ENCODE results near the gene C2CD4D. TPM values are rescaled to one million over a fixed set of nuclear protein-coding genes. Genes with fewer than 3 reads are reported as not detected.

Gene C2CD4D
- total RNA-seq, 1 donor from 2014 or later: not detected

DNA sequence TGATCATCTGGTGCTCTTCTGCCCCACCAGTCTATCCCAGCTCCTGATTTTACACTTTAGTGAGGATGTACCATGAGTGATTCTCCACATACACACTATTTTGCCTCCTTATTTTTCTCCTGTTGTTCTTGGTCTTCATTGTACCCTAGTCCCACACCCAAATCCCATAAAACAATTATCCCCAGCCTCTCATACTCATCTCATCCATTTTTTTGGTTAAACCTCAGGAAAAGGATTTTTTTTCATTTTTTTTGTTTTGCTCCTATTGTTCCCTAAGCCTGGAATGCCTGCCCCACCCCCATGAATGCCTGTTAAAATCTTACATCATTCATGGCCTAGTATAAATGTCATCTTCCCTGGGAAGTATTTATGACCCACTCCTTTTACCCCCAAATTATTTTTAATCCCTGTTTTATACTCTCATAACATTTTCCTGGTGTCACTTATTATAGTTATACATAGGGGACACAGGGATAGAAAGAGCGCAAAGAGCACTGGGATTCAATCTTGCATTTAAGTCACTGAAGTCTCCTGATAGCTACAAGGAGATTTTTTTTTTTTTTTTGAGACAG, 29.5 kb downstream of the C2CD4D start:
- no peak overlapping the region for H3K27ac ChIP-seq
- H3K27me3 ChIP-seq: no peaks in the 10 kb centered on the region
- H3K4me3 ChIP-seq: no peak overlapping the region
- intact Hi-C loops (cut with DNase I): no loop called here
- no peaks in the 10 kb centered on the region for H3K9me3 ChIP-seq
- no peaks in the 10 kb centered on the region for H3K36me3 ChIP-seq
- no peaks in the 10 kb centered on the region for H3K4me1 ChIP-seq
- TF ChIP-seq, protein P1, sequence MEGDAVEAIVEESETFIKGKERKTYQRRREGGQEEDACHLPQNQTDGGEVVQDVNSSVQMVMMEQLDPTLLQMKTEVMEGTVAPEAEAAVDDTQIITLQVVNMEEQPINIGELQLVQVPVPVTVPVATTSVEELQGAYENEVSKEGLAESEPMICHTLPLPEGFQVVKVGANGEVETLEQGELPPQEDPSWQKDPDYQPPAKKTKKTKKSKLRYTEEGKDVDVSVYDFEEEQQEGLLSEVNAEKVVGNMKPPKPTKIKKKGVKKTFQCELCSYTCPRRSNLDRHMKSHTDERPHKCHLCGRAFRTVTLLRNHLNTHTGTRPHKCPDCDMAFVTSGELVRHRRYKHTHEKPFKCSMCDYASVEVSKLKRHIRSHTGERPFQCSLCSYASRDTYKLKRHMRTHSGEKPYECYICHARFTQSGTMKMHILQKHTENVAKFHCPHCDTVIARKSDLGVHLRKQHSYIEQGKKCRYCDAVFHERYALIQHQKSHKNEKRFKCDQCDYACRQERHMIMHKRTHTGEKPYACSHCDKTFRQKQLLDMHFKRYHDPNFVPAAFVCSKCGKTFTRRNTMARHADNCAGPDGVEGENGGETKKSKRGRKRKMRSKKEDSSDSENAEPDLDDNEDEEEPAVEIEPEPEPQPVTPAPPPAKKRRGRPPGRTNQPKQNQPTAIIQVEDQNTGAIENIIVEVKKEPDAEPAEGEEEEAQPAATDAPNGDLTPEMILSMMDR (IDR thresholded peaks at IDR 0.05): no peak
- TF ChIP-seq POLR2A (IDR thresholded peaks at IDR 0.05) (no peak), POLR2AphosphoS5 (IDR thresholded peaks at IDR 0.05; ENCODE audit: insufficient read depth in 1 of 2, low read depth in 1 of 2) (no peak)
- DNase-seq (ENCODE audit: extremely low spot score in 2 of 2): no peak

- TF ChIP-seq POLR2AphosphoS5 (IDR thresholded peaks at IDR 0.05; ENCODE audit: insufficient read depth in 1 of 2, low read depth in 1 of 2) (no peak), POLR2A (IDR thresholded peaks at IDR 0.05) (no peak)
- TF ChIP-seq, protein P1 (IDR thresholded peaks at IDR 0.05): no peak
- Histone ChIP-seq H3K27ac (no peak overlapping the region), H3K4me3 (no peak overlapping the region), H3K27me3 (no peaks in the 10 kb centered on the region), H3K36me3 (no peaks in the 10 kb centered on the region), H3K4me1 (no peaks in the 10 kb centered on the region), H3K9me3 (no peaks in the 10 kb centered on the region)
- DNase-seq (ENCODE audit: extremely low spot score in 2 of 2): no peak
- intact Hi-C loops (cut with DNase I): no loop called here
These were observed 30.2 kb downstream of the C2CD4D start for GRCh38 chr1:151809290-151809984.

GRCh38 chr1:151807766-151808165, 31.9 kb downstream of the C2CD4D start:
- Histone ChIP-seq H3K27me3 (no peaks in the 10 kb centered on the region), H3K4me3 (no peak overlapping the region), H3K27ac (no peak overlapping the region), H3K9me3 (no peaks in the 10 kb centered on the region), H3K36me3 (no peaks in the 10 kb centered on the region), H3K4me1 (no peaks in the 10 kb centered on the region)
- intact Hi-C loops (cut with DNase I): no loop called here
- no peak for TF ChIP-seq POLR2AphosphoS5 (IDR thresholded peaks at IDR 0.05; ENCODE audit: insufficient read depth in 1 of 2, low read depth in 1 of 2)
- no peak for TF ChIP-seq POLR2A (IDR thresholded peaks at IDR 0.05)
- no peak for DNase-seq (ENCODE audit: extremely low spot score in 2 of 2)

DNA sequence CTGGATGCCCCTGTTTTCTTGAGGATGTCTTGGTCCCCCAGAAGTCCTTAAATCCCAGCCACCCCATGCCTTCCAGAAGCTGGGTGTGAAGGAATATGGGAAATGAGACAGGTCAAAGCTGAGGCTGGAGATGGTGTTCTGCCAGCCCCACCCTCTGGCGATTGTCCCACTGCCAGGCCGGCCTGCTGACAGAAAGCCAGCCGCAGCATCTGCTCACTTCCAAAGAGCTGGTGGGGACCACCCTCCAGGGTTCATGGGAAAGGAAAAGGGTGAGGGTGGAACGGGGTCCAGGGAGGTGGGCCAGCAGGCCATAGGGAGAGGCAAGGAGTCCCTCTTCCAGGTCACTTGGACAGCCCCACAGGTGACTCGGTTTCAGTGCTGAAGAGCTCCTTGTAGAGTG, 32.5 kb downstream of the C2CD4D start:
- Histone ChIP-seq H3K27ac (no peak overlapping the region), H3K9me3 (no peaks in the 10 kb centered on the region), H3K36me3 (no peaks in the 10 kb centered on the region), H3K4me3 (no peak overlapping the region), H3K4me1 (no peaks in the 10 kb centered on the region), H3K27me3 (no peaks in the 10 kb centered on the region)
- TF ChIP-seq POLR2AphosphoS5 (IDR thresholded peaks at IDR 0.05; ENCODE audit: insufficient read depth in 1 of 2, low read depth in 1 of 2) (no peak), POLR2A (IDR thresholded peaks at IDR 0.05) (no peak)
- TF ChIP-seq, protein P1 (IDR thresholded peaks at IDR 0.05): no peak
- no peak for DNase-seq (ENCODE audit: extremely low spot score in 2 of 2)
- intact Hi-C loops (cut with DNase I): no loop called here

DNA sequence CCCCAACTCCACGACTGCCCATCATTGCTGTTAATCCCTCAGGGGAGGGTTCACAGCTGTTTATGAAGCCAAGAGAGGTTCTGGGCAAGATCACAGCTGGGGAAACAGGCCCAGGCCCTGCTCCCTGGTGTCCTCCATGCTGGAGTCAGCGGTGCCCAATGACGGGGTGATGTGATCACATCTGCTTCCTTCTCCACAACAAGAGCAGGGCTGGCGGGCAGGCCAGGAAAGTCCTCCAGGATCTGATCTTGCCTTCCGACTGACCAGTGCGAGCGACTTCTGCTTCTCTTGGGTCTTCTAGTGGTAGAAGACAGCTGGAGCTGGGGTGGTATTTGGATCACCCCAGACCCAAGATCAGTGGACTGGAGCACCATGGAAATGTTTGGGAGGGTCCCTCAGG, 33.5 kb downstream of the C2CD4D start:
- H3K4me3 ChIP-seq: no peak overlapping the region
- H3K36me3 ChIP-seq: no peaks in the 10 kb centered on the region
- H3K27ac ChIP-seq: no peak overlapping the region
- no peaks in the 10 kb centered on the region for H3K9me3 ChIP-seq
- intact Hi-C loops (cut with DNase I): no loop called here
- no peaks in the 10 kb centered on the region for H3K4me1 ChIP-seq
- no peak for TF ChIP-seq POLR2A (IDR thresholded peaks at IDR 0.05)
- no peak for TF ChIP-seq POLR2AphosphoS5 (IDR thresholded peaks at IDR 0.05; ENCODE audit: insufficient read depth in 1 of 2, low read depth in 1 of 2)
- TF ChIP-seq, protein P1 (IDR thresholded peaks at IDR 0.05): no peak
- H3K27me3 ChIP-seq: no peaks in the 10 kb centered on the region
- no peak for DNase-seq (ENCODE audit: extremely low spot score in 2 of 2)
